SKM-1 (cell line): ENCODE results near the gene FN1.

Source experiments
- DNase-seq: peaks from one replicate; lab custom pipeline; 2025; ENCODE audit not compliant: unreplicated experiment; lab: John Stamatoyannopoulos, UW

The FN1 gene

GRCh38 chr2:215442401-215442787, 6.5 kb upstream of the FN1 start:
- no peak for DNase-seq

DNA sequence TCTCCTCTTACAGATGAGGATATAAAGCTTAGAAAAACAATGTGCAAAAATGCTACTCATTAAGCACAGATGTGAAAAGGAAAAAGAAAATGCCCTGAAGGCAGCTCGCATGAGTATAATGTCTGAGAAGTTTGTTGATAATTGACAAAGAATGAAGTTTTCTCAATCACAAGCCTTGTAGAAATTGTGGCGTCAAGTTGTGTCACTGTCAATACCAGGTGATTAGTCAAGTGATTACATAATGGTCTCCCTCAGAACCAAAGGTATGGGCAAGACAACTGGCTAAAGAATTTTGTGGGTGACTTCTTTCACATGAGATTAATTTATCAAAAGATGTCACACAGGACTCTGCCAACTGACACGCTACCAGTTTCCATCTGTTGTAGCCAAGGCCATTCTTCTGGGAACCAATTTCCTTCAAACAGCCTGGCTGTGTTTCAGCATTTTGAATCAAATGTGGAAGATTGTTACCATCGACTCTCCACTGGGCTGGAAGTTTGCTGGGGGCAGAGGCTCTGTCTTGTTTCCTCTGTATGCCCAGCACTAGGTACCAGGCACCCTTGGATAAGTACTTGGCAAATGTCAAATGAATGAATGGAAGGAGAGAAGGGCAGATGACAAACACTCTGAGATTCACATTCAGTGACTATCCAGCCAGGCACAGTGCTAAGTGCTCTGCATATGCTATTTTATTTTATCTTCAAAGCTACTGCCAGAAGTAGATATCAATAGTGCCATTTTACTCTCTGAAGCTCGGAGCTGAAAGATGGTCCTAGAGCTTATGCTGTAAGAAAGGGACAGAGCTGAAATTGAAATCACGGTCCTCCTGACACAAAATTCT, 5.9 kb upstream of the FN1 start:
- no peak for DNase-seq

- DNase-seq: no peak
These were observed 4.2 kb upstream of the FN1 start for GRCh38 chr2:215439980-215440512.

DNA sequence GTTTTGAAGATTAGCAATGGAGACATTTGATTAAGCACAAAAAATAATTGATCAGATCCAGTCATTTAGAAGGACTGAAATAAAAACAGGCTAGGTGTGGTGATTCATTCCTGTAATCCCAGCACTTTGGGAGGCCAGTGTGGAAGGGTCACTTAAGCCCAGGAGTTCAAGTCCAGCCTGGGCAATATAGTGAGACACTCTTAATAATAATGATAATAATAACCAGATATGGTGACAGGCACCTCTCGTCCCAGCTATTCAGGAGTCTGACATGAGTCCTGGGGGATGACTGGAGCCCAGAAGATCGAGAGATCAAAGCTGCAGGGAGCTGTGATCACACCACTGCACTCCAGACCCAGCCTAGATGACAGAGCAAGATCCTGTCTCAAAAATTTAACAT, 3.5 kb upstream of the FN1 start:
- DNase-seq: no peak

DNA sequence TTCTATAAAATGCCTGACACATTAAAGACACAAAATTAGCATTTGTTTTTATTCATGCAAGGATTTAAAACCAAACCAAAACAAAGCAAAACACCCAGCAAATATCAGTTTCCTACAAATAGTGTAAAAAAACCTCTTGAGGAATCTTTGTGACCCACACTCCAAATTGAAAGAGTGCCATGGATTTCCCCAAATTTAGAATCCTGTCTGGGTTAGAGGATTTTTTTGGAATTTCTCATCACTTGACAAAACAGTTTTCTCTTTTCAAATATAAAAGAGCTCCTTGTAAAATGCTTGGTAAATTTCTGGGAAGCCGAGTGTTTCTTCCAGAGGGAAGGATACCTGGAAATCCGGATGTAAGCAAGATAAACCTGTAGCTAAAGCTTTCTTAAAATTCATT, 1.7 kb upstream of the FN1 start:
- DNase-seq: no peak

GRCh38 chr2:215436705-215437565, 1.1 kb upstream of the FN1 start:
- no peak for DNase-seq

DNA sequence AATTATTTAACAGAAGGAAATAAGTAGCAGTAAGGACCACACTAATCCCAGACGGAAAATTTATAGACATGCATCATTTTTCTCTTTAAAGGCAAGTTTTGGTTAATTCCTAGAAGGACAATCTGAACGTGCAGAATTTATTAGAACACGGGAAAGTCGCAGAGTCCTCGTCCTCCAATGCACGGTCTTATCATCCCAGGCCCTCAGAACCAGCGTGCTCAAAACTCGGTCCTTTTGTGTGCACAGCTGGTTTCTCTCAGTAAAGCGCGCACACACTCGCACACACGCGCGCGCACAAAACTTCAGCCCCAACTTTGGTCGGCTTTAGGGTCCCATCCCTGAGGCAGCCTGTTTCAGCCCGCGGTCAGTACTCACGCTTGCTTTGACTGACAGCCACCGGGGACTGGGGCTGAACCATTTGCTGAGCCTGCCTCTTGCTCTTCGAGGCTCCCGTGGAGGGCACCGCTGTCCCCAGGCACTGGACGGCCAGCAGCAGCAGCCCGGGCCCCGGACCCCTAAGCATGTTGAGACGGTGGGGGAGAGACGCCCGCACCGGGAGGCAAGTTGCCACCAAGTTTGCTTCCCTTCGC, 493 bp downstream of the FN1 start:
- no peak for DNase-seq

DNA sequence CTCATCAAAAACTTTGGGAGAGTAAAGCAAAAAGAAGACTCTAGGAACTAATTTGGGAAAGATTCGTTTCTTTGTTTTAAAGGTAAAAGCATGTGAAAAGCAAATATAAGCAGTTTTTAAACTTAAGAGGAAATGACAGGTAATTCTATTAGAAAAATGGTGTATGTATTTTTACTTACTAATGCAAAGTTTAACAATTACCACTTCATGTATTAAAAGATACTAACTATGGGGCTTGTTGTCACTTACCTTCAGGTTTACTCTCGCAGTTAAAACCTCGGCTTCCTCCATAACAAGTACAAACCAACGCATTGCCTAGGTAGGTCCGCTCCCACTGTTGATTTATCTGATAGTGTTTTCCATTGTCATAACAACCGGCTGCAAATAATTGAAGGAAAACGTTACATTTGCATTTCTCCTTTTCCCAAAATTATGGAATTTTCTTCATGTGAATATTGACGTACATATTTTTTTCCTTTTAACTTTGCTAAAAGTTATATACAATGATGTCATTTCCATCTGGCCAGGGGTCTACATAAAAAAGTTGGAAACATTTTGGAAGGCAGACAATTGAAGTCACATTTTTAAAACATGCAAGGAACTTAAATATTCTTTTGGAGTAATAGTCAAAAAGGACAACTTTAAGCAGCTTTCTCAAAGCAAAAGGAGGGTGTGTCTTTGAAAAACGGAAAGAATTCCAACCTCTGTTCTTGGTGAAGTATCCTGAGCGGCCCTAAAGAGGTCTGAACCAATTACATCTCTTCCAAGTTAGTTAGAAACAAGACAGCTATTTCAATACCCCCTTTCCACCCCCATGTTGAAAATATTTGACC, 1.2 kb downstream of the FN1 start:
- no peak for DNase-seq

GRCh38 chr2:215432759-215433594, 2.9 kb downstream of the FN1 start:
- no peak for DNase-seq

GRCh38 chr2:215431778-215432758, 3.8 kb downstream of the FN1 start:
- no peak for DNase-seq

- no peak for DNase-seq
These were observed 4.6 kb downstream of the FN1 start for GRCh38 chr2:215431290-215431689.

DNA sequence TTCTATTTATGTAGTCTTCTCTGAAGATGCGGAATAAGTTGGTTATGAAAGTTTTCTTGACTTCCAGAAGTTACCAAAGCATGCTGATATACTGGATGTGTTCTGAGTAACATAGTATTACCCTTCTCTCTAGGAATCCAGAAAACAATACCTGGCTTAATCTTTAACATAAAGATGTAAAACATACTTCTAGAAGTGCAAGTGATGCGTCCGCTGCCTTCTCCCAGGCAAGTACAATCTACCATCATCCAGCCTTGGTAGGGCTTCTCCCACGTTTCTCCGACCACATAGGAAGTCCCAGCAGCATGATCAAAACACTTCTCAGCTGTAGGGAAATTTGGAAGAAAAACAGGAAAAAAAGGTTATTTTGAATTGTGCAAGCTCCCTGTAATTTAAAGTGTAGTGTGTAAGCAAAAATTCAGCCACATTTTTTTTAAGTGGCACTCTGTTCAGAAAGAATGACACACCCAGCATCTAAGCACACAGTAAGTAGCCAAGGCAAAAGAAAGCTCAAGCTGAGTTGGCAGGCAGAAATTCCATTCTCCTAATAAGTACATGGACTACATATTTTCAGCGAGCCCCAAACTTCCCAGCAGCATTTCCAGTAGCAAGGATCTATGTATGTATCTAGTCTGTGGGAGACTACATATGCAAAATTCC, 5.2 kb downstream of the FN1 start:
- no peak for DNase-seq

- DNase-seq: no peak
These were observed 6.4 kb downstream of the FN1 start for GRCh38 chr2:215429424-215429823.

- no peak for DNase-seq
These were observed 7.6 kb downstream of the FN1 start for GRCh38 chr2:215428060-215428910.

GRCh38 chr2:215427585-215427984, 8.3 kb downstream of the FN1 start:
- DNase-seq: no peak

- no peak for DNase-seq
These were observed 10.7 kb downstream of the FN1 start for GRCh38 chr2:215425021-215425782.
